ENCODE data around the gene FGFR1OP2.

- TF ChIP-seq ZNF70 (CRISPR knock-in tag; IDR thresholded peaks at IDR 0.05): no peak
- no peak for TF ChIP-seq ARNTL (CRISPR knock-in tag; IDR thresholded peaks at IDR 0.05; ENCODE audit: borderline replicate concordance, low read depth)
- TF ChIP-seq CSRNP3 (CRISPR knock-in tag; IDR thresholded peaks at IDR 0.05): no peak
- no peak for TF ChIP-seq PATZ1 (CRISPR knock-in tag; IDR thresholded peaks at IDR 0.05; ENCODE audit: borderline replicate concordance)
- no peak for TF ChIP-seq CSDC2 (CRISPR knock-in tag; IDR thresholded peaks at IDR 0.05)
- TF ChIP-seq ZFP3 (CRISPR knock-in tag; IDR thresholded peaks at IDR 0.05): no peak
- TF ChIP-seq POU6F1 (CRISPR knock-in tag; IDR thresholded peaks at IDR 0.05; ENCODE audit: borderline replicate concordance, low read depth): no peak
- TF ChIP-seq RARB (CRISPR knock-in tag; IDR thresholded peaks at IDR 0.05): no peak
- TF ChIP-seq ESRRG (CRISPR knock-in tag; IDR thresholded peaks at IDR 0.05): no peak
- TF ChIP-seq ZFP30 (CRISPR knock-in tag; IDR thresholded peaks at IDR 0.05): no peak
- no peak for TF ChIP-seq SNAI2 (CRISPR knock-in tag; IDR thresholded peaks at IDR 0.05)
- no peak for TF ChIP-seq OSR1 (CRISPR knock-in tag; IDR thresholded peaks at IDR 0.05)
- TF ChIP-seq PPARA (CRISPR knock-in tag; IDR thresholded peaks at IDR 0.05; ENCODE audit: borderline replicate concordance): no peak
- no peak for TF ChIP-seq CREB5 (CRISPR knock-in tag; IDR thresholded peaks at IDR 0.05; ENCODE audit: low read depth)
Observed at GRCh38 chr12:26937443-26937862, 817 bp upstream of the FGFR1OP2 start.

All from SK-N-SH treated with all-trans-retinoic acid at 6 μM for 48 hours (cell line).